ENCODE data around the gene RNF141.

The RNF141 gene

GRCh38 chr11:10480026-10480425, 61.0 kb downstream of the RNF141 start:
- DNase-seq, result peak; percentile 59

- peak; percentile 94 for DNase-seq
These were observed 62.1 kb downstream of the RNF141 start for GRCh38 chr11:10478574-10479550.

GRCh38 chr11:10478066-10478465, 62.9 kb downstream of the RNF141 start:
- no peak for DNase-seq

DNA sequence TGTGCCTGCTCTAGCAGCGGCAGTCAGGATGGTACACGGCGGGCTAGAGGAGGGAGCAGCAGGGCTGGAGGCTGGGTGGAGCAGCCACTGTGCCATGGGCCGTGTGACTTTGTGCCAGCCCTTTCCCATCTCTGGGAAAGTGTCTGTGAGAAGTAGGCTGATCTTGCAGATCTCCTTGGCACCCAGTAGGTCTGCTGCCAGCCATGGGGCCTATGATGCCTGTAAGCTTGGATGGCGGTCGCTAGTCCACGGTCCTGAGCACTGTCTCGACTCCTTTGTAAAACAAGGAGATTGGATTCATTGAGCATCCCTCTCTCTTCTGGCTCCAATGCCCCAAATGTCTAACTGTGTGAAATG, 63.3 kb downstream of the RNF141 start:
- no peak for DNase-seq

GRCh38 chr11:10476927-10477689, 63.9 kb downstream of the RNF141 start:
- DNase-seq, result no peak

DNA sequence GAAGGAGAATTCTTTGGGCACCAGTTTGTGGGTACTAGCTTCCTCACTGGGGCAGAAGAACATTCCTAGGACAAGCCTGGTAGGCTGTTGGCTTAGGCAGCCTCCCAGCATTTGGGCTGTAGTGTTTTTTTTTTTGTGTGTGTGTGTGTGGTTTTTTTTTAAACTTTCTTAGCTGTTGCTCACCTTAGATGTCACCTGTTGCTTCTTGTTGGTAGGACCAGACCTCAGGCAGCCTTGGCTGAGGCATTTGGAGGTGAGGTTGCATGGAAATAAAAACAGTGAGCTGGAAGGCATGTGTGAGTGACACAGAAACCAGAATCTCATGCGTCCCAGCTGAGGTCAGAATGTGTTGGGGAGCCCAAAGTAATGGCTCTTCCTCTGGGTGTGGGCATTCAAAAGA, 64.6 kb downstream of the RNF141 start:
- DNase-seq, result no peak

- DNase-seq, result no peak
These were observed 66.4 kb downstream of the RNF141 start for GRCh38 chr11:10474551-10474950.

DNA sequence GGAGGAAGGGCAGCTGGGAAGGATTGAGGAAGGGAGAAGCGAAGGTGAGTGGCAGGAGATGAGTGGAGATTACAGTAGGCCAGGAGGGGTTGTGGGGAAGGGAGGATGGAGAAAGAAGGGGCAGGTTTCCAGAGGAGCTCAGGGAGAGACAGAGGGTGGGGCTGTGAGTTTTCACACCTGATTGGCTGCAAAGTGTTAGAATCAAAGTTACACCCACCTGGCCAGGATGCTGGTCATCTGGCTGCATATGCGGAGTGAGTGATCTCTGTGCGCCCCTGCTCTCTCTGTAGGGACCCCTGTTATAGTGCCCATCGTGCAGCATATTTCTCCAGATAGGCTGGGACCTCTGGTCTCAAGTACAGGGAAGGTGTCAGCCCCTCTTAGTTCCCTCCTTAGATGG, 67.6 kb downstream of the RNF141 start:
- no peak for DNase-seq

- no peak for DNase-seq
These were observed 78.2 kb downstream of the RNF141 start for GRCh38 chr11:10462746-10463300.
